Measurements from ENCODE around the gene FARS2.

FARS2 gene

GRCh38 chr6:5401845-5402738, 140.8 kb downstream of the FARS2 start:
- no peak overlapping the region for H3K27ac ChIP-seq
- TF ChIP-seq CTCF (conservative IDR thresholded peaks at IDR 0.05) (peak; percentile 83), ZFX (IDR thresholded peaks at IDR 0.05) (no peak)

- TF ChIP-seq CTCF (conservative IDR thresholded peaks at IDR 0.05) (no peak), ZFX (IDR thresholded peaks at IDR 0.05) (no peak)
- no peak overlapping the region for H3K27ac ChIP-seq
Observed at GRCh38 chr6:5403076-5403475, 141.8 kb downstream of the FARS2 start.

- TF ChIP-seq ZFX (IDR thresholded peaks at IDR 0.05) (no peak), CTCF (conservative IDR thresholded peaks at IDR 0.05) (no peak)
- H3K27ac ChIP-seq: no peak overlapping the region
Observed at GRCh38 chr6:5403609-5404008, 142.3 kb downstream of the FARS2 start.

- H3K27ac ChIP-seq: no peak overlapping the region
- no peak for TF ChIP-seq ZFX (IDR thresholded peaks at IDR 0.05)
- TF ChIP-seq CTCF (conservative IDR thresholded peaks at IDR 0.05): no peak
Observed at GRCh38 chr6:5405976-5406375, 144.7 kb downstream of the FARS2 start.

GRCh38 chr6:5411414-5411813, 150.1 kb downstream of the FARS2 start:
- no peak for TF ChIP-seq CTCF (conservative IDR thresholded peaks at IDR 0.05)
- no peak overlapping the region for H3K27ac ChIP-seq

- no peak overlapping the region for H3K27ac ChIP-seq
- TF ChIP-seq ZFX (IDR thresholded peaks at IDR 0.05): no peak
- no peak for TF ChIP-seq CTCF (conservative IDR thresholded peaks at IDR 0.05)
Observed at GRCh38 chr6:5412017-5412416, 150.7 kb downstream of the FARS2 start.

- no peak for TF ChIP-seq ZFX (IDR thresholded peaks at IDR 0.05)
- TF ChIP-seq CTCF (conservative IDR thresholded peaks at IDR 0.05): no peak
- no peak overlapping the region for H3K27ac ChIP-seq
Observed at GRCh38 chr6:5412663-5413062, 151.3 kb downstream of the FARS2 start.
